ENCODE results near the gene SETD6.

- TF ChIP-seq EZH2 (IDR thresholded peaks at IDR 0.05) (no peak), POLR2AphosphoS5 (IDR thresholded peaks at IDR 0.05; ENCODE audit: borderline replicate concordance, low read depth, low read length) (no peak), FOXP2 (optimal IDR thresholded peaks at IDR 0.05; ENCODE audit: control extremely low read depth, extremely low read length, insufficient read depth) (no peak)
Observed at GRCh38 chr16:58508671-58509251, 6.6 kb upstream of the SETD6 start.
